RCC 7860 (cell line): ENCODE data around the gene NHERF1.
A peak's percentile ranks its signal among the peaks of the same experiment; 100 is the strongest.

Source experiments
- DNase-seq: peaks from one replicate; pipeline ENCODE4 v3.0.0-alpha.2; 2015; ENCODE audit warnings: low spot score
- FAIRE-seq: peaks from 2 replicates; lab custom pipeline; 2012; peaks lifted over from hg19 to GRCh38; lab: Jason Lieb, UNC

Gene NHERF1

DNA sequence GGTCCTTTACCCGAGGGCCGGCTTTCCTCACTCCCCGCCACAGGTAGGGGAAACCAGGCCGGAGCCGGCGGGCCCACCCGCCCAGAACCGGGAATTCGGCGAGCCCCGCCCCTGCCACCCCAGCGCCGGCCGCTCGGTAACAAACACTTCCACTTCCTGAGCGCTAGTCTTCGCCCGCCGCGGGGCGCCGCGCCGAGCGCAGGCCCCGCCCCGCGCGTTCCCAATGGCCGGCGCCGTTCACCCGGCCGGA lies 224 bp upstream of the NHERF1 start:
- DNase-seq: no peak

DNA sequence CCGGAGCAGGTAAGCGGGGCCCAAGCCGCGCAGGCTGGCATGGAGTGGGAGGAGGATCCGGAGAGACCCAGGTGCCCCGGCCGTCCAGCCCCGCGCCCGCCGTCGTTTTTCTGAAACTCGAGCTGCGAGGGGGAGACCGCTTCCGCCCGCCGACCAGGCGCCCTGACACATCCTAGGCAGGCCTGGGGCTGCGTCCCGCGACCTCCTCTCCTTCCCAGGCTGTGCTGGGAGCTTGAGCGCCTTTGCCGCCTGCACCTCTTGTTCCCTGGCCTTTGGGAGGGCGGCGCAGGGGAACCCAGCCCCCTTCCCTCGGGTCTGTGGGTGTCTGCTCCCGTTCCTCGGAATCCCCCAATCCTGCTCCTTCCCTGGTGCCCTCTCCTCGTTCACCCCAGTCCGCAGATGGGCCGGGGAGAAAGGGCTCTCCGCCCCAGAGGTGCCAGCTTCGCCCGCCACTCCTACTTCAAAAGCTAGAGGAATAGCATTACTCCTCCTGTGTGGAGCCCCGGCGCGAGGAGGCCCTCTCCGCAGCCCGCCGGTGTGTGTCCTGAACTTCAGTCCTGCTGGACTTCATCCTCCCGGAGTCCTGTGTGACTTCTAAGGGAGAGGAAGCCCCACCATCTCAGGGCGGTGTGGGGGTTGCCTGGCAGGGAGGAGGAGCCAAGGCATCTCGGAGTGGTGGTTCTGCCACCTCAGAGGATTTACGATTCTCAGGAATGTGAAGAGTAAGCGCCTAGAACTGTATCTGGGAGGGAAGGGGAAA lies 1.0 kb downstream of the NHERF1 start:
- FAIRE-seq (no peak), DNase-seq (peak; percentile 66)

More for the DNA sequence above, 224 bp upstream of the NHERF1 start:
- FAIRE-seq: no peak

DNA sequence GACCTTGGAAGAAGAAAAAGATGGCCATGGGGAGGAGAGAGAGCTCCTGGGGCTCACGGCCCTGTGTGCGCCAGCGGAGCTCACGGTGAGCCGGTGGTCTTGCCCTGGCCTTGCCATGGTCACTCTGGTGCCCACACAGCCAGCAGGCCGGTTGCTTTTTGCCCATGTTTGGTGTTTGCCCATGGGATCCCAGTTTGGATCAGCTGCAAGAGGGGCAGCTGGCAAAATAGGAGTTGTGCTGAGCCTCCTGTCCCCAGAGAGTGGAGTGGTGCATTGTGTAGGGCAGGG lies 1.6 kb downstream of the NHERF1 start:
- DNase-seq: no peak
- no peak for FAIRE-seq

DNA sequence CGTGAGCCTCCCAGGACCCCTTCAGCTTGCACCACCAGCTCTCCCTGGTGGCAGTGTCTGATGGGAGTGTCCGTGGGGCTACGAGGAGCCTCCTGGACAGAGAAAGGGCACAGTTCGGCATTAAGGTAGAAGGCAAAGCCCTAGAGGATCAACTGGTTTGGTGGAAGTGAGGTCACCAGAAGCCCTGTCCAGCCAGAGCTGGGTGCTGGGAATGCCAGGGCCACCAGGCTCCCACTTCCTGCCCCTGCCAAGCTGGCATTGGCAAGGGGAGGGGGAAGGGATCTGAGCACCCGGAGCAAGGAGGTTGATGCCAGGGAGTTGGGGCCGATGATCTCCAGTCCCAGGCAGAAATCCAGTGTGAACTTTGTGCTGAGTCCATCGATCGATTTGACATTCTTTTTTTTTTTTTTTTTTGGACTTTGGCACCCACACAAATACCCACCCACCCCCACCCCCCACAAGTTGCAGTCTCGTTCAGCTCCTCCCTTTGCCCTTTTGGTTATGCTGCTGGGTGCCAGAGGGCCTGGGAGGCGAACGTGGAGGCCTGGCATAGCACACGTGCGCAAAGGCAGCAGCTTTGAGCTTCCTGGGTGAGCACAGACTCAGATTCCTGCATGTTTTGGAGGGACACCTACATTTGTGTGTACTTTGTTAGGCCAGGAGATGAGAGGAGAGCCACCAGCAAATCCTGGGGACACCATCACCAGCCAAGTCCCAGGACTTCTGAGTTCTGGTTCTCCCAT lies 2.1 kb downstream of the NHERF1 start:
- DNase-seq (no peak), FAIRE-seq (no peak)

DNA sequence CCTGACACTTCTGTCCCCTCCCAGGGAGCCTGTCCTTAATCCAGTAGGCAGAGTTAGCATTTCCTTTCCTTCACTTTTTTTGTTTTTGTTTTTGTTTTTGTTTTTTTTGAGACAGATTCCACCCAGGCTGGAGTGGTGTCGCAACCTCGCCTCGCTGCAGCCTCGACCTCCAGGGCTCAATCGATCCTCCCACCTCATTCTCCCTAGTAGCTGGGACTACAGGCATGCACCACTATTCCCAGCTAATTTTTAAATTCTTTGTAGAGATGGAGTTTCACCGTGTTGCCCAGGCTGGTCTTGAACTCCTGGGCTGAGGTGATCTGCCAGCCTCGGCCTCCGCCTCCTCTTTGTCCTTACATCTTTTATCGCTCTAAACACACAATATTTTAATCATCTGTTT lies 4.0 kb downstream of the NHERF1 start:
- DNase-seq (no peak), FAIRE-seq (no peak)

DNA sequence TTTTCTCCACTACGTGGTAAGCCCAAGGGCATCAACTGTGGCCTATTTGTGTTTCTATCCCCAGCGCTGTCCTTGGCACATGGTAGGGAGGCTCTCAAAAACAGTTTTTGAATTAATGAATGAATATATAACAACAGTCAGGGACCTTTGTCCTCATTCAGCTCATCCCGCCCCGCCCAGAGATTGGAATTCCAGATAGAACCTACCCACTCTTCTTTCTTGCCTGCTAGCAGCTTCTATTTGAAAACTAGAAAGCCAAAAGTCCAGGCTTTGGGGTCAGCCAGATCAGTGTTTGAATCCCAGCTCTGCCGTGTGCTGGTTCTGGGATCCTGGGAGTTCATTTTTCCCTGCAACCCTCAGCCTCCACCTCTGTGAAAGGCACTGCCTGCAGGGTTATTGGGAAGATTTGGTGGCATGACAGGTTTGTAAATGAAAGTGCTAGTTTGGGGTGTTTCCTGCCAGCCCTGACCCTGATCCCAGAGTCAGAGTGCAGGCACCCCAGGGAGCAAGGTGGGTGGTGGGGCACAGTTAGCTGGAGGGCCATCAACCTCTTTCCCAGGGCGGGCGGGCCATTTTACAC lies 4.5 kb downstream of the NHERF1 start:
- DNase-seq: no peak
- no peak for FAIRE-seq

DNA sequence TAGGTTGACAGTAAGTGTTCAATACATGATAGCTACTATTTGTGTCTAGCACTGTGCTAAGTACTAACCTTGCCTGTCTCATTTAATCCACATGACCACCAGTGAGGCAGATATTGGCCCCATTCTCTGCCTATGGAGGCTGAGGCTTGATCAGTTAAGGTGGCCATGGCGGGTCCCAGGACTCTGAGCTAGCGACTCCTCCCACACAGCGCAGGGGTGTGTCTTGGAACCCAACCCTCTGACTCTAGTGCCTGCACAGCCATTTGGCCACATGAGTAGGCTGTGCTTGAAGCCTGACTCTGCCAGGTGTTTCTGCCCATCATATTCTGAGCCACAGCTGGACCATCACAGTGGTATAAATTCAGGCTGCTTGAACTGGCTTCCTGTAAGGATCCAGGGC lies 6.4 kb downstream of the NHERF1 start:
- DNase-seq: no peak
- no peak for FAIRE-seq

DNA sequence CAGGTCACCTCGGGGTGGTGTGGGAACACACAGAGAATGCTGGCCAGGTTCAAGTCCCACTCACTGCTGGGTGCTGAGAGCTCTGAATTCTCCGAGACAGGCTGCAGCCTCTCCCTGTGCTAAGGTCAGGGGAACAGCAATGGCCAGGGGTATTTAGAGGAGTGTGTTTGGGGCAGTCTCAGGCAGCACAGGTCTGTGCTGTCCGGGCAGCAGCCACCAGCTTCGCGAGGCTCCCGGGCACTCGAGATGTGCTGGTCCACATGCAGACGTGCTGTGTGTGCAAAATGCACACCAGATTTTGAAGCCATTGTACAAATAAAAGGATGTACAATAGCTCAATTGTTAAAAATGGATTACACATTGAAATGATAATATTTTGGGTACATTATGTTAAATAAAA lies 7.1 kb downstream of the NHERF1 start:
- DNase-seq: no peak
- FAIRE-seq: no peak

DNA sequence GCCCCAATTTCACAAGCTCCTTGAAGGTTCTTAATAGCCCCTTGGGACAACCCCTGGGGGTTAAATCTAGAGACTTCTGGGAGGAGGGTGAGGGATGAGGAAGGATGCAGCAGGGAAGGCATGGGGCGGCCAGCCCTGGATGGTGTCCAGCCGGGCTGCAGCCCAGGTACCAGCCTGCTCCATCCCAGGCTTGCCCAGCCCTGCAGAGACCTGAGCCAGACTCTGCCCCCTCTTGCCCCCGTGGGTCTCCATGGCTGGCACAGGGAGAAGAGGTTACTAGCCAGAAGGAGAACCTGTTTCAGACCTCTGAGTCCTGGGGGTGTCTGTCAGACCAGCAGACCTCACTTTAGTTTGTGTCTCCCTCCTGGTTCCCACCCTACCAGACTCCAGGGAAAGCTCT lies 8.5 kb downstream of the NHERF1 start:
- FAIRE-seq (no peak), DNase-seq (no peak)

DNA sequence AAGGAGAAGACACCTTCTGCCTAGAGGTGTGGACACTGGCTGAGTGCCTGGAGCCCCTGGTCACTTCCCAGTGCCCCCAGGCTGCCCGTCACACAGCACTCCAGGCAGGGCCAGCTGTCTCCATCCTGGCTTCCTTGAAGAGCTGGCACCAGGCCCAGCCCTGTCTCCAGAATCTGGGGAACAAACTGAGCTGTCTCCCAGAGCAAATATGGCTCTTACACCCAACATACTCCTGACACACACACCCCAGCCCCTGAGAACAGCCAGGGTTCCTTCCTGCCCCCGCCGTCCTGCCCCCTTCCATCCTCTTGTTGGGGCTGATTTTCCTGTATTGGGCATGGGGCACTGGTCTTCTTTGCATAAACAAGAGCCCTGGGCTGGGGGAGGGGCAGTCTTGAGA lies 9.1 kb downstream of the NHERF1 start:
- FAIRE-seq: no peak
- DNase-seq: no peak

DNA sequence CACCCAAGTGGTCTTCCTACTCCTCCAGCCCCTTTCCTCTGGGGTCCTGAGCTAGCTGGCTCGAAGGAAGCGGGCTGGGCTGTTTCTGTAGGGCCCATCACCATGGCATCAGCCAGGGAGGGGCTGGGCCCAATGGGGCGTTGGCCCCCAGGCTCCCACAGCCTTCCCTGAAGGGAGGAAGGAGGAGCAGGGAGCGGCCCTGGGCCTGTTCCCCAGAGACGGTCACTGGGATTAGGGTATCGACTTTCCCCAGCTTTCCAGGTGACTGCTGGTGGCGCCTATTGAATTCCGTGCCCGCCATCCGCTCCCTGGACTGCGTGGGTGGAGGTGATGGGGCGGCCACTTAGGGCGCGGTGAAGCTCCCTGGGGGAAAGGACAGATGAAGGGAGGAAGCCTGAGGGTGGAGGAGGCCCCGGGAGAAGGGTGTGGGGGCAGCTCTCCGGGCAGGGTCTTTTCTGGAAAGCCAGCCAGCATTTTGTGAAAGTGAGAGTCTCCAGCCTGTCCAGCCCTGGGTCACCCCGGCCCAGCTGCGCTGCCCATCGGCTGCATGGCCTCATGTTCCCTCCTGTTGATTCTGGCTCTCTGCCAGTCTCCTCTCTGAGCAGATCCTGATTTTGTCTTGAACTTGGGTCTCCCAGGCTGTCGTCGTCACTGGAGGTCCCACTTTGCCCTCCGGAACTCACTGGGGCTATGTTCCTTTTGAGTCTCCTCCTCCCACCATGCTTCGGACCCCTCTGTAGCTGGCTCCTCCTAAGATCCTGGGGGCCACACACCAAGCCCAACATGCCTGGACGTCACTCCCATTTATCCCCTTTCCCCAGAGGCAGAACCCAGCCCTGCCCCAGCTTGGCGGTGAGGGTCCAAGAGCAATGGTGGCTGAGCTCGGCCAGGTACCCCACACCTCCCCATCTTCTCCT lies 9.8 kb downstream of the NHERF1 start:
- FAIRE-seq (no peak), DNase-seq (no peak)

DNA sequence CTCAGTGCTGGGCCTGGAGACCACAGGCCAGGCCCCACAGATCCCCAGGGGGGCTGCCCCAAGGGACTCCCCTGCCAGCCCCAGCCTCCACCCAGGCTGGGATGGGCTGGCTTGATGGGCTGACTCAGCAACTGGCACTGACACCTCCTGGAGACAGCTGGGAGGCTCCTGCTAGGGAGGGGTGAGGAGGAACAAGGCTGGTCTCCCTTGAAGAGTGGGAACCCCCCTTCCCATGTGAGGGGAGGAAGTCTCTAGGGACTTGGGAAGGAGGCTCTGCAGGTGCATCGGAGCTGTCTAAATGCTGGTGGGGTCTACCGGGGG lies 10.4 kb downstream of the NHERF1 start:
- FAIRE-seq (no peak), DNase-seq (no peak)

DNA sequence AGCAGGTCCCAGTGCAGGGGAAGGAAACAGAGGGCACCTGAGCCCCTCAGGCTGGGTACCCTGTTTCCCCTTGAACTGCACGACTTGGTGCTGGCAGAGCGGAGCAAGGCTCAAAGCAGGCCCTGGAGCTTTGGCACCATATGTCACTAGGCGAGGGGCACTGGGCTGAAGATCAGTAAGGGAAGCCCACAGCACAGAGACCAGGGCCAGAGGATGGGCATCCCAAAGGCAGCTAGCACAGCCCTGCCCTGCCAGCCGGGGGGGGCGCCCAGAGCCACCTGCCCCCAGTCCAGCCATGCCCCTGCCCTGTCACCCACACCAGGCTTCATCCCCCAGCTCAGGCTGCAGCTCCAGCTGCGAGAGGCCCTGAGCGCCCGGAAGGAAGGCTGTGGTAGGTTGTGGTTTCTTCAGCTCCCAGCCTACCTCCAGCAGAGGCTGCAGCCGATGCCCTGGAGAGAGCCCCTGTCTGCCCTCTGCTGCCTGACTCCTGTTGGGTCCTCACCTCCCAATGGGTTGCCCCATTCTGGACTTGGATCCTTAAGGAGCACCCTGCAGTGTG lies 10.9 kb downstream of the NHERF1 start:
- DNase-seq: no peak
- FAIRE-seq: no peak

DNA sequence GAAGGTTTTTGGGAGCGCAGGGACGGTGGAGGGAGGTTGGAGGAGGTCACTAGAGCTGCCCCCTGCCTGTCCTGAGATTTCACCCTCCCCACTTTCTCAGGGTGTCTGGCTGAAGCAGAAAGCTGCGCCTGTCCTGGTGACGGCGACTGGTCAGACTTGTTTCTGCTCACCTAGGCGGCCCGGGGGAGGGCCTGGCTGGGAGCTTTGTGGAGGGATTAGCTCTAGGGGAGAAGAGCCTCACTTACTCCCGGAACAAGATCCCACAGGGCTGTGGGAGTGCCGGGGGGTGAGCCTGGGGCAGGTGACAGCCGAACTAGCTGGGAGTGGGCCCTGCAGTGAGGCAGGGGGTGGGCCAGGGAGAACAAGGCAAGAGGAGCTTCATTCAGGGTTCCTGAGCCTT lies 11.5 kb downstream of the NHERF1 start:
- FAIRE-seq: no peak
- no peak for DNase-seq

DNA sequence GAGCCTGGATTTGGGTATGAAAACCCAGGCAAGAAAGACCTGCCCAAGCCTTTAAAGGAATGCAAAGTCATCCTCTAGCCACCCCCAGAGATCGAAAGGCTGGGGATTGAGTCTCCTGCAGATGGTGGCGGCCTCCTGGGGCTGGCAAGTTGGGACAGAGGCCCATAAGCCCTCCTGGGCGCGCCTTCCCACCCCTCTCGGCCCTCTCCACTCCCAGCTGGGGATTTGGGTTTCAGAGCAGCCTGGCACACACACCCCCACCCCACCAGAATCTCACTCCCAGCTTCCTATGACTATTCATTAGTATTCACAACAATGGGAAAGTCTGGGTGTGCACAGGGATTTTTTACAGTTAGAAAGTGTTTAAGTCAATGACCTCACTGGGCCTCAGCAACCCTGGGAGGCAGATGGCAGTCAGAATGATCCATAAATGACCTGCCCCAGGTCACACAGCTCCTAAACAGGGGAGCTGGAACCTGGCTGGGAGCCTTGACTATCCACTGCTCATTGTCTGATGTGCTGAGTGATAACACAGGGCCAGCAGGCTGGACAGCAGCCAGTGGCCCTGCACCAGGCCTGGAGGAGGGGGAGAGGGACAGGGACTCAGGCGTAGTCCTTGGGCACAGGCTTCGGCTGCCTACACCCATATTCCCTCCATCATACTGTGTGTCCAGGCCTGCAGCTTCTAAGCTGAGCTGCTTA lies 12.1 kb downstream of the NHERF1 start:
- FAIRE-seq (no peak), DNase-seq (no peak)

DNA sequence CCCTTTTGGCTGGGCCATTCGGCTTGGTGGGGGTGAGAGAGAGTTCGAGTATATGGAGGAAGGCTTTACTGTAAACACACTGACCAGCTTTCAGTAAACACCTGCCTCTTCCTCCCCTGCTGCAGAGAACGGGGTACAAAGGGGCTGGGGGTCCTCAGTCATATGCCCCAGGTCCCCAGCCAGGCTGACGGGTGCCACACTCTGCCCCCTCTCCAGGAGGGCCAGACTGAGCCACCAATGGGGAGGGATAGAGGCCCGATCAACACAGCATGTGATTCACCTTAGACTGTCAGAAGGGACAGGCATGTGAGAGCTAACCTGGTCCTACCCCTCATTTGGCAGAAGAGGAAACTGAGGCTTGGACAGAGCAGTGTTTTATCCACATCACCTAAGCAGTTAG lies 13.0 kb downstream of the NHERF1 start:
- no peak for FAIRE-seq

DNA sequence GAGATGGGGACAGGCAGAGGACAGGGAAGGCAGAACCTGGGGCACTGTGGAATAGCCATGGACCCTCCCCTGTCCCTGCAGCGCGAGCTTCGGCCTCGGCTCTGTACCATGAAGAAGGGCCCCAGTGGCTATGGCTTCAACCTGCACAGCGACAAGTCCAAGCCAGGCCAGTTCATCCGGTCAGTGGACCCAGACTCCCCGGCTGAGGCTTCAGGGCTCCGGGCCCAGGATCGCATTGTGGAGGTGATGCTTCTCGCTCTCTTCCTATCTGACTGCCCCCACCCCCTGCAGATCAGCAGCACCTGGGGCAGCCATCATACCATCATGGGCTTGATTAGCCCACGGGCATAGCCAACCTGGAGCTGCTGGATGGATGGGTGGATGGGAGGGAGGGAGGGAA lies 13.5 kb downstream of the NHERF1 start:
- FAIRE-seq: no peak
- no peak for DNase-seq

More for the DNA sequence above, 13.0 kb downstream of the NHERF1 start:
- DNase-seq: no peak

DNA sequence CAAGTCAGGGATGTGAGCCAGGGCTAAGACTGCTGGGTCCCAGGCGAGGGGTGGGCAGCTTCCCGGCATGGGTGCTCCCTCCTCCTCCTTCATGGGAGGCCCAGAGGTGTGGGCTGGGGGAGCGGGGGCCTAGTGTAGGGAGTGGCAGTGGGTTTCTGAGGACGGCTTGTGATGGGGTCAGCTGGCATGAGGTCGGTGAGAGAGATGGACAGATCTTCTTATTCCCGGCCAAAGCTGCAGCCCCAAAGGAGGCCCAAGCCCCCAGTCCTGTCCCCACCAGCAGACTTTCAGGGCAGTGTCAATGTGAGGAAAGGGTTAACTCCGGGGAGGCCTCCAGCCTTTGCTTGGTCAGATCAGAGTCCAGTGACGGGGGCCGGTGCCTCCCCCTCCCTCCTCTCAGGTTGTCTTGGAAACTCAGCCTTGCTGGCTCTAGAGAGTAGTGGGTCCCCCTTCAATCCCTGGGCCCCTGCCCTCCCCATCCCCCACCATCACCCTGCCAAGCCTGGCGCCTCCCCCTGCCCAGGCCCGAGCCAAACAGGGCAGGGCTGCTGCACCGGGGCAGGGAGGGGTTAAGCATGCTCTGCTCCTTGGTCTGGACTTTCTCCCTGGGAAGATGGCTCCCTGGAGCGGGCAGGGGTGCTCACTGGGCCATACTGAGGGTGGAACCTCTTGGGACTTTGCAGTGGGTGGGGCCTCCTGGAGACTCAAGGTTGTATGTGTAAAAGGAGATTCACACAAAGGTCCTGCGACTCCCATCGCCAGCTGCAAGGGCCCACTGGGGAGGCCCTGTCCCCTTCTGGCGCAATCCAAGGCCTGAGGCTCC lies 15.3 kb downstream of the NHERF1 start:
- DNase-seq: no peak
- no peak for FAIRE-seq

DNA sequence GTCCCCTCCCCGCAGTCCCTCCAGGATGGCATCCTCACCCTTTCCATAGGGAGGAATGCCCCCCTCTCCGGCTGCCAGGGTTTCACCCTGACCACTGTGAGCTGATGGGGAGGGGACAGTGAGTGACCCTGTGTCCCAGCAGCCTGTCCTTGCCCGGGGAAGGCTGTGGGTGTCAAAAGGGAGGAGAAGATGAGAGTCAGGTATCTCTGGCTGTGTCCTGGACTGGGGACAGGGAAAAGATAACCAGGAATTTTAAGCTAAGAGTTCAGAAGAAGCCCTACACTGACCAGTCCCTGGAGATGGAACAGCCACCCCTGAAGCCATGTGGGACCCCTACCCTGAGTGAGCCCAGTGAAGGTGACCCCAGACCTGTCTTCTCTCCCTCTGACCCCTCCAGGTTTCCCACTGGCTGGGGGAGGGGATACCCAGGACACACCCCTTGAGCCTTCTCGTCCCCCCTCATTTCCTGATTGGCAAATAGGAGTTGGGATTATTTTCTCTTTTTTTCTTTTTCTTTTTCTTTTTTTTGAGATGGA lies 16.4 kb downstream of the NHERF1 start:
- DNase-seq (no peak), FAIRE-seq (no peak)

DNA sequence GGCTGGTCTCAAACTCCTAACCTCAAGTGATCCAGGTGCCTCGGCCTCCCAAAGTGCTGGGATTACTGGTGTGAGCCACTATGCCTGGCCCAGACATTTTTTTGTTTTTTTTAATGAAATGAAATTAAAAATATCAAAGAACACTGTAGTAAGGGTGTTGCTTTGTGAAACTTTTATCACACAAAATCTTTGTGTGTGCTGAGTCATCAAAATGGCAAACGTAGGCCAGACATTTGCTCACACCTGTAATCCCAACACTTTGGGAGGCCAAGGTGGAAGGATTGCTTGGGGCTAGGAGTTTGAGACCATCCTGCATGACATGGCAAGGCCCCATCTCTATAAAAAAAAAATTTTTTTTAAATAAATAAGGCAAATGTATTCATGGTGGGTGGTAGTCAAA lies 18.0 kb downstream of the NHERF1 start:
- no peak for FAIRE-seq
- DNase-seq: no peak
